ENCODE measurements around the gene CRTAC1. TPM values are rescaled to one million over a fixed set of nuclear protein-coding genes. Genes with fewer than 3 reads are reported as not detected.

Gene CRTAC1
- polyA plus RNA-seq, 3 donors = 15.4 to 42.2 (median 22.0) TPM

- DNase-seq (ENCODE audit: low read depth in 3 of 3, low spot score in 2 of 3) = no peak
Observed at GRCh38 chr10:97876402-97876801, 154.0 kb downstream of the CRTAC1 start.

- DNase-seq (ENCODE audit: low read depth in 3 of 3, low spot score in 2 of 3) = no peak
Observed at GRCh38 chr10:97875391-97875790, 155.0 kb downstream of the CRTAC1 start.

GRCh38 chr10:97874332-97874731 is 156.1 kb downstream of the CRTAC1 start:
- no peak for DNase-seq (ENCODE audit: low read depth in 3 of 3, low spot score in 2 of 3)

DNA sequence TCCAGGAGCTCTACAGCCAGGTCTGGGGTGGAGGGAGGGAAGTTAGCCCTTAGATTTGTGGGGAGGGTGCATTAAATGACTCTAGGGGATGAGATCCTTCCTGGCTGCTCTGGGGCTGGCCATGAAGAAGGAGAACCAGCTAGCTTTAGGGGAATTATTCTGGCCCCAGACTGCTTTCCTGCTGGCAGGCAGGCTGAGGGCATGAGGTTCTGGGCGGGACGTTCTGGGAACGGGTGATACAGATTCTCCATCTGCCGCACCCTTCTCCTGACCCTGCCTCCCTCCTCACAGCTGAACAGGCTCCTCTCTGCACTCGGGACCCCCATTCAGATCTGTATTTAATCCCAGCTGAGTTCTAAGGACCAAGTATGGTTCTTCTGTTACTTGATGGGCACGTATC is 156.9 kb downstream of the CRTAC1 start:
- no peak for DNase-seq (ENCODE audit: low read depth in 3 of 3, low spot score in 2 of 3)

- DNase-seq (ENCODE audit: low read depth in 3 of 3, low spot score in 2 of 3) = no peak
Observed at GRCh38 chr10:97870990-97871389, 159.4 kb downstream of the CRTAC1 start.

- peak in 2 of 3 donors; percentile 38 to 52 for DNase-seq (ENCODE audit: low read depth in 3 of 3, low spot score in 2 of 3)
Observed at GRCh38 chr10:97869091-97870042, 161.1 kb downstream of the CRTAC1 start.

DNA sequence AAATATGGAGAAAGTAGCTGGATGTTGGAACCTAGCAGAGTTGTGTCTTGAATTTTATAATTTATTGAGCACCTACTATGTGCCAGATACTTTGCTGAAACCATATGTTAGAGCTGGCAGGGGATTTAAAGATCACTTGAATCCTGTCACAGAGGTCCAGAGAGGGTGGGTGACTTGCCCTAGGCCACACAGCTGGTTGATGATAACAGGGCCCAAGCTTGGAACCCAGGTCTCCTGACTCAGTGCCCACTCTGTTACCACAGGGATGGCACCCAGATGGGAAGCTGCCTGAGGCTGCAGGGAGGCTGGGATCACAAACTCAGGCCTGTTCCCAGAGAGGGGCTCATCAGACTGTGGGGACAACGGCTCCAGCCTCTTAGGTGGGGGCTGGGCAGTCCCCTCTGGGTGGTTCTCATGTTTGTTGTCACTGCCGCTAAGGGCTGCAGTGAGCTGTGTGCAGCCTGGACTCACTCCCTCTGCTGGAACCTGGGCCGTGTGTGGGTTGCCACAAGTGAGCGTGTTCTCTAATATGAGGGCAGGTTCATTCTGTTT is 162.2 kb downstream of the CRTAC1 start:
- no peak for DNase-seq (ENCODE audit: low read depth in 3 of 3, low spot score in 2 of 3)

GRCh38 chr10:97867220-97867800 is 163.1 kb downstream of the CRTAC1 start:
- no peak for DNase-seq (ENCODE audit: low read depth in 3 of 3, low spot score in 2 of 3)

- no peak for DNase-seq (ENCODE audit: low read depth in 3 of 3, low spot score in 2 of 3)
Observed at GRCh38 chr10:97866524-97867219, 163.7 kb downstream of the CRTAC1 start.

DNA sequence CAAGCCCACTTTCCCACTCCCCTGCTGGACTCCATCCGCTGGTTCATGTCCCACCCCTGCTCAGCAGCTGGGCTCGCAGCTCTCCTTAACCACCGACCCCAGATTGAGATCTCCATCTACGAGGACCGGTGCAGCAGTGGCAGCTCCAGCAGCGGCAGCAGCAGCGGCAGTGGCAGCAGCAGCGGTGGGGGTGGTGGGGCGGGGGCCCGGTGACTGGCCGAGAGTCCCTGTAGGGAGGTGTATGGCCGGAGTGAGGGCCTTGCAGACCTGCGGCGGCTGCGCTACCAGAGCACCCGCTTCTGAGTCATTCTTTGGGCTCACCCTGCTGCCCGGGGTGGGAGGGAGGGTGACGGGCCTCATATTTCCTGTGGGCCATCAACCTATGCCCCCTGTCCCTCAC is 164.9 kb downstream of the CRTAC1 start:
- no peak for DNase-seq (ENCODE audit: low read depth in 3 of 3, low spot score in 2 of 3)

- no peak for DNase-seq (ENCODE audit: low read depth in 3 of 3, low spot score in 2 of 3)
Observed at GRCh38 chr10:97863808-97864207, 166.6 kb downstream of the CRTAC1 start.

DNA sequence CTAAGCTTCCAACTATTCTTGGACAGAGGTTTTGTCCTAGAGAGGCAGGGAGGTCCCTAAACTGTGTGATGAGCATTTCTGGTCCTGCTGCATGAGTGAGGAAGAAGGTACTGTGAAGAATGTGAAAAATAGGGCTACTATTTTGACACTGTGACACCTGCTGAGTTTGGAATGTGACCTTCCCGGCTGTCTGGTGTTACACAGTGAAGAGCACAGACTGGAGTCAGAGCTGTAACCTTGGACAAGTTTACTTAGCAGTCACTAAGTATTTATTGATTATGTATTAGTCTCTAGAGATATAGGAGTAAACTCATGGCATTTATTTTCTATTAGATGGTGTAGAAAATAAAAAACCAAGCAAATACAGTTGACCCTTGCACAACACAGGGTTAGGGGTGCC is 168.5 kb downstream of the CRTAC1 start:
- no peak for DNase-seq (ENCODE audit: low read depth in 3 of 3, low spot score in 2 of 3)

DNA sequence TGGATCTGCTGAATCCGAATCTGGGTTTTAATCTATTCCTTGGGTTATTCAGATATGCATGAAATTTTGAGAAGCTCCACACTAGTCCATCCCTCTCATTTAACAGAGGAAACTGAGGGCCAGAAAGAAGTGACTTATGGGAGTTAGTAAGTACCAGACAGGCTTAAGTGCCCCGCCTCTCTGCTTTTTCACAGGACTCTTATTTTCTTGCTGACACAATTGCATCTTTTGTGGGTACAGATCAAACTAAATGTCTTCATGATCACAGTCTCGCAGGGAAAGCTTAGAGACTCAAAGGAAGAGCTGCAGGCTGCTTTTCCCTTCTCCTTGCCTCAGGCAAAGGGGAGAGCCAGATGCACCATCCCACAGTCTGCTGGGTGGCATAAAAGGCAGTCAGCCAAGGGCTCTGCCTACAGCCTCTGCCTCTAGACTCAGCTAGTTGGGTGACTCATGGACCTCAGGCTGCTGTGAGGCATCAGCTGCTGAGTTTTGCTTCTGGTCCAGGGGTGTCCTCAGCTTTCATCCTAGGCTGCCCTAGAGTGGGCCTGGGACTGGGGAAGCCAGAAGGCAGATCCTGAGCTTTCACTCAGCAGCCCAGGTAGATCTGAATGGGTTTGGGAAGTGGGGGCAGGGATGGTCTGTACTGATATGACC is 169.2 kb downstream of the CRTAC1 start:
- DNase-seq (ENCODE audit: low read depth in 3 of 3, low spot score in 2 of 3) = no peak

- no peak for DNase-seq (ENCODE audit: low read depth in 3 of 3, low spot score in 2 of 3)
Observed at GRCh38 chr10:97858001-97858439, 172.4 kb downstream of the CRTAC1 start.

DNA sequence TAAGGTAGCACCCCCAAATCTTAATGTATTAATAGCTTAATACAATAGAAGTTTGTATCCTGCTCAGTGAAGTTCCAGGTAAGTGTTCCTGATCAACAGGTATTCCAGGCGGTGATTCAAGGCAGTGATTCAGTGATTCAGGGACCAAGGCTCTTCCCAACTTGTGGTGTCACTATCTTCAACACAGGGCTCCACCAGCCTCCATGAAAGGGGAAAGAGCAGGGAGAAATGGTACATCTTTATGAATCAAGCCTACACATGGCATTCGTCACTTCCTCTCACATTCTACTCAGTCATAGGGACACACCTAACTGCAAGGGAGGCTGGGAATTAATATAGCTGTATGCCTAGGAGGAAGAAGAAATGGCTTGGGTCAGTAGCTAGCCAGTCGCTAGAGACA is 175.7 kb downstream of the CRTAC1 start:
- DNase-seq (ENCODE audit: low read depth in 3 of 3, low spot score in 2 of 3) = no peak

GRCh38 chr10:97852840-97853405 is 177.5 kb downstream of the CRTAC1 start:
- DNase-seq (ENCODE audit: low read depth in 3 of 3, low spot score in 2 of 3) = no peak

DNA sequence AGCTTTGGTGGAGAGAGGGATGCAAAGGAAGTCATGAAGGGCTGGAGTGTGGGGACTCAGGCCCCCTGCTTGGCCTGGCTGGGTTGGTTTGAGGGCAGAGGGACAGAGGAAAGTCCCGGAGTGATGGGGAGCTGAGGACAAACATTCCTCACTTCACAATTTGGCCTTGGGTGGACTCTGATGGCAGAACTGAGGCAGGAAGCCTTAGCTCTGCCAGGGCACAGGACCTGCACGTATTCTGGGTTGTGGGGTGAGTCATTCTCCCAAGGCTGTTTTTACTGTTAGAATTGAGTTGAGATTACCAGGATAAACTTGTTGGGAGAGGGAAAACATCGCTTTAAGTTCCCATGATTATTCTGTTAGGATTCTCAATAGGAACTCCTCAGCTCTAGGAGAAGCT is 178.1 kb downstream of the CRTAC1 start:
- no peak for DNase-seq (ENCODE audit: low read depth in 3 of 3, low spot score in 2 of 3)

DNA sequence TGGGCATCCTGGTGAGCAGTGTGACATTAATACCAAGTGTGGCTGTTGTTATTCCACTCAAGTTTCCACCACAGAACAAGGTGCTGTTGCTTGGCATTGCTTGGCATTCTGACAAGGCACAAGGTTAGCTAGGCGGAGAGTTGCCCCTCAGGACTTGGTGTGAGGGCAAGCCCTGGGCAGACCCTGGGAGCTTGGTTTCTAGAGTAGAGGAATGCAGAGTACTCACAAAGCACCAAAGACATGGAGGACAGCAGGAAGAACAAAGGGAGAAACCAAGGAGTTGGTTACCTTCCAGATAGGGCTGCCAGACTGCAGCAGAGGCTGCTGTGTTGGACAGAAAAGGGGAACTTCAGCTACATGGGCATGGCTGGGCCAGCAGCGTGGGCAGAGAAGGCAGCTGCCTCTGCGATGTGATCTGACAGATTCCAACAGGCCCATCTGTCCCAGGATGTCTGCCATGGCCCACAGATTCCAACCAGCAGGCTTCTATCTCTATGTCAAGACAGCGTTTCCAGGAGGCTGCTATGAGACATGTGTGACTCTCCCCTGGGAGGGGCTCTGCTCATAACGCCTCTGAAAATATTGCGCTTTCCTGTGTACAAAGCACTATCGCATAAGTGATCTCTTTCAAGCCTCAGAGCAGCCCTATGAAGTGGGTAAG is 178.9 kb downstream of the CRTAC1 start:
- no peak for DNase-seq (ENCODE audit: low read depth in 3 of 3, low spot score in 2 of 3)

GRCh38 chr10:97850446-97850845 is 180.0 kb downstream of the CRTAC1 start:
- DNase-seq (ENCODE audit: low read depth in 3 of 3, low spot score in 2 of 3) = no peak
